K562 (cell line): ENCODE data around the gene LPIN2. TPM values are rescaled to one million over a fixed set of nuclear protein-coding genes. Genes with fewer than 3 reads are reported as not detected.
A peak's percentile ranks its signal among the peaks of the same experiment; 100 is the strongest.

Experiments
- CBX1 ChIP-seq: sonication (generic); IDR thresholded peaks from 2 replicates; pipeline ENCODE4 v1.6.1; 2016; ENCODE audit warnings: antibody characterized with exemption, low read depth, mild to moderate bottlenecking
- ZNF239 ChIP-seq: fragments of 250-450 bp; sonication (Bioruptor Pico); IDR thresholded peaks from 2 replicates; pipeline ENCODE4 v1.4.0; 2020; ENCODE audit warnings: mild to moderate bottlenecking
- ZNF263 ChIP-seq: sonication (generic); formaldehyde crosslinking; IDR thresholded peaks from 2 replicates; pipeline ENCODE4 v1.8.0; 2022; ENCODE audit warnings: mild to moderate bottlenecking, missing genetic modification reagents, borderline replicate concordance
- polyA plus RNA-seq, 8 experiments: library from polyadenylated mRNA; depleted of rRNA in 4 of 8; stranded (reverse) in 5 of 8; unstranded in 3 of 8; fragments of >200 nt; fragmentation: Nextera tagmentation in 2 of 8; fragmentation: Illumina TruSeq in 1 of 8; extraction: Ambion mirVana in 2 of 8; extraction: Trizol in 1 of 8; gene quantifications; 2 replicates each; pipeline versions ENCODE4 v1.2.1 to v1.2.3, GENCODE V29; 2011 to 2014; ENCODE audit warnings: inconsistent platforms in 1 of 8, missing spikeins in 1 of 8
- total RNA-seq, 7 experiments: library from RNA; depleted of rRNA in 6 of 7; stranded (reverse); fragments of >200 nt in 6 of 7; fragmentation: Illumina TruSeq in 2 of 7; extraction: Trizol in 2 of 7; gene quantifications; 2 replicates each; pipeline versions ENCODE4 v1.2.1 to v1.2.3, GENCODE V29; 2011 to 2021; ENCODE audit warnings: low replicate concordance in 1 of 7
- TF ChIP-seq, protein P1 (sequence below), 2 experiments: fragments of 450-650 bp in 1 of 2; IDR thresholded peaks; 2 replicates each; pipeline ENCODE4 v1.6.1; 2011 to 2017; ENCODE audit warnings: low read depth in 2 of 2, antibody characterized with exemption in 1 of 2, borderline replicate concordance in 1 of 2, low read length in 1 of 2, mild to moderate bottlenecking in 1 of 2, mixed read lengths in 1 of 2; ENCODE audit not compliant: control insufficient read depth in 1 of 2
- TF ChIP-seq, protein P2 (sequence below): fragments of 250-450 bp; sonication (Bioruptor Pico); IDR thresholded peaks from 2 replicates; pipeline ENCODE4 v1.5.1; 2021; ENCODE audit warnings: mild to moderate bottlenecking
- TF ChIP-seq, protein P3 (sequence below), 2 experiments: fragments of 450-650 bp in 1 of 2; sonication (generic) in 1 of 2; formaldehyde crosslinking; conservative IDR thresholded peaks; 2 replicates each; pipeline versions ENCODE4 v1.4.0 to v1.8.1; 2020 to 2022; ENCODE audit warnings: mild to moderate bottlenecking in 1 of 2, missing genetic modification reagents in 1 of 2
- TF ChIP-seq, protein P4 (sequence below): fragments of 450-650 bp; conservative IDR thresholded peaks from 2 replicates; pipeline ENCODE4 v1.6.1; 2016; ENCODE audit warnings: missing genetic modification characterization, low read depth, mild to moderate bottlenecking, missing compliant biosample characterization, moderate library complexity
- TF ChIP-seq, protein P5 (sequence below), 2 experiments: fragments of 200-800 bp in 1 of 2; sonication (Bioruptor generic) in 1 of 2; sonication (generic) in 1 of 2; formaldehyde crosslinking in 1 of 2; IDR thresholded peaks in 1 of 2; conservative IDR thresholded peaks in 1 of 2; 2 replicates each; pipeline versions ENCODE4 v1.5.0 to v1.6.1; 2016 to 2020; ENCODE audit warnings: missing compliant biosample characterization in 1 of 2, missing genetic modification characterization in 1 of 2, missing genetic modification reagents in 1 of 2
- TF ChIP-seq, protein P6 (sequence below): sonication (generic); formaldehyde crosslinking; IDR thresholded peaks from 2 replicates; pipeline ENCODE4 v1.8.0; 2023; ENCODE audit warnings: missing genetic modification reagents, mild to moderate bottlenecking, borderline replicate concordance

LPIN2 gene
- total and polyA plus RNA-seq, 9 of the 15 experiments (the other 6 are each of a cell fraction or from before 2014, with no cell fraction given) = 5.2 to 34.8 (median 24.6) TPM

DNA sequence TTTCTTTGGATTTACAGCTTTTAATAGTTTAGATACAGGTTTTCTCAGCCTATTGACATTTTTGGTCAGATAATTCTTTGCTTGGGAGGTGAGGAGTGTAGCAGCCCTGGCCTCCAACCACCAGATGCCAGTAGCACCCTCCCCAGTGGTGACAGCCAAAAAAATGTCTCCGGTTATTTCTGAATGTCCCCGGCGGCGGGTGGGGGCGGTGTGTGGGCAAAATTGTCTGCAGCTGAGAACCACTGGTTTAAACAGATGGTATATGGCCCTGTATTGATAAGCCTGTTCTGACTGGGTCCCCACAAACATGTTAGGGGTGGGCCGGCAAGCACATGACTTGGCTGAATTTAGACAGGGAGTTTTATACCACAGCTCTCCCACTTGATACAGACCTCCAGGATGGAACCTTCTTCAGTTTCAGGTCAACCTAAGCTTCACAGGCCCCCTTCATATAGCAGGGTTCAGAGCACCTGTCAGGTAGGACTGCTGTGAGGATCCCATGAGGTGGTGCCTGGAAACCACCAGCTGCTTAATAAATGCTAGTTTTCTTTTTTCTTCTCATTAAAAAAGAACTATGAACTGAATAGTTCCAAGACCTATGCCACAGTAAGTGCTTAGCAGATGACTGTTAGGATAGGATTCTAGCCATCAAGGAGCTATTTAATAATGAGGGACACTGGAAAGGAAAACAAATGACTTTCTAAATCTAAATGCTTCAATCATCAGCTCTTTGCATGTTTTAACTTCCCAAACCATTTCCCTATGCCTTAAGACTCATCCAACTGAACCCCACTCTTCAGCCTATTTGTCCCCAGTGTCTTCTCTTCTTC, 18.1 kb downstream of the LPIN2 start (continued):
- TF ChIP-seq, protein P1, sequence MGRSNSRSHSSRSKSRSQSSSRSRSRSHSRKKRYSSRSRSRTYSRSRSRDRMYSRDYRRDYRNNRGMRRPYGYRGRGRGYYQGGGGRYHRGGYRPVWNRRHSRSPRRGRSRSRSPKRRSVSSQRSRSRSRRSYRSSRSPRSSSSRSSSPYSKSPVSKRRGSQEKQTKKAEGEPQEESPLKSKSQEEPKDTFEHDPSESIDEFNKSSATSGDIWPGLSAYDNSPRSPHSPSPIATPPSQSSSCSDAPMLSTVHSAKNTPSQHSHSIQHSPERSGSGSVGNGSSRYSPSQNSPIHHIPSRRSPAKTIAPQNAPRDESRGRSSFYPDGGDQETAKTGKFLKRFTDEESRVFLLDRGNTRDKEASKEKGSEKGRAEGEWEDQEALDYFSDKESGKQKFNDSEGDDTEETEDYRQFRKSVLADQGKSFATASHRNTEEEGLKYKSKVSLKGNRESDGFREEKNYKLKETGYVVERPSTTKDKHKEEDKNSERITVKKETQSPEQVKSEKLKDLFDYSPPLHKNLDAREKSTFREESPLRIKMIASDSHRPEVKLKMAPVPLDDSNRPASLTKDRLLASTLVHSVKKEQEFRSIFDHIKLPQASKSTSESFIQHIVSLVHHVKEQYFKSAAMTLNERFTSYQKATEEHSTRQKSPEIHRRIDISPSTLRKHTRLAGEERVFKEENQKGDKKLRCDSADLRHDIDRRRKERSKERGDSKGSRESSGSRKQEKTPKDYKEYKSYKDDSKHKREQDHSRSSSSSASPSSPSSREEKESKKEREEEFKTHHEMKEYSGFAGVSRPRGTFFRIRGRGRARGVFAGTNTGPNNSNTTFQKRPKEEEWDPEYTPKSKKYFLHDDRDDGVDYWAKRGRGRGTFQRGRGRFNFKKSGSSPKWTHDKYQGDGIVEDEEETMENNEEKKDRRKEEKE (IDR thresholded peaks at IDR 0.05; ENCODE audit: borderline replicate concordance in 1 of 2, control insufficient read depth in 1 of 2, low read depth in 2 of 2, low read length in 1 of 2) = no peak
- TF ChIP-seq, protein P2, sequence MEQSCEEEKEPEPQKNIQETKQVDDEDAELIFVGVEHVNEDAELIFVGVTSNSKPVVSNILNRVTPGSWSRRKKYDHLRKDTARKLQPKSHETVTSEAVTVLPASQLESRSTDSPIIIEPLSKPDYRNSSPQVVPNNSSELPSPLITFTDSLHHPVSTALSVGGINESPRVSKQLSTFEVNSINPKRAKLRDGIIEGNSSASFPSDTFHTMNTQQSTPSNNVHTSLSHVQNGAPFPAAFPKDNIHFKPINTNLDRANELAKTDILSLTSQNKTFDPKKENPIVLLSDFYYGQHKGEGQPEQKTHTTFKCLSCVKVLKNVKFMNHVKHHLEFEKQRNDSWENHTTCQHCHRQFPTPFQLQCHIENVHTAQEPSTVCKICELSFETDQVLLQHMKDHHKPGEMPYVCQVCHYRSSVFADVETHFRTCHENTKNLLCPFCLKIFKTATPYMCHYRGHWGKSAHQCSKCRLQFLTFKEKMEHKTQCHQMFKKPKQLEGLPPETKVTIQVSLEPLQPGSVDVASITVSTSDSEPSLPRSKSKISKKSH (CRISPR knock-in tag) = no peak
- TF ChIP-seq, protein P3, sequence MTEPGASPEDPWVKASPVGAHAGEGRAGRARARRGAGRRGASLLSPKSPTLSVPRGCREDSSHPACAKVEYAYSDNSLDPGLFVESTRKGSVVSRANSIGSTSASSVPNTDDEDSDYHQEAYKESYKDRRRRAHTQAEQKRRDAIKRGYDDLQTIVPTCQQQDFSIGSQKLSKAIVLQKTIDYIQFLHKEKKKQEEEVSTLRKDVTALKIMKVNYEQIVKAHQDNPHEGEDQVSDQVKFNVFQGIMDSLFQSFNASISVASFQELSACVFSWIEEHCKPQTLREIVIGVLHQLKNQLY (CRISPR knock-in tag; conservative IDR thresholded peaks at IDR 0.05) = no peak
- TF ChIP-seq, protein P4, sequence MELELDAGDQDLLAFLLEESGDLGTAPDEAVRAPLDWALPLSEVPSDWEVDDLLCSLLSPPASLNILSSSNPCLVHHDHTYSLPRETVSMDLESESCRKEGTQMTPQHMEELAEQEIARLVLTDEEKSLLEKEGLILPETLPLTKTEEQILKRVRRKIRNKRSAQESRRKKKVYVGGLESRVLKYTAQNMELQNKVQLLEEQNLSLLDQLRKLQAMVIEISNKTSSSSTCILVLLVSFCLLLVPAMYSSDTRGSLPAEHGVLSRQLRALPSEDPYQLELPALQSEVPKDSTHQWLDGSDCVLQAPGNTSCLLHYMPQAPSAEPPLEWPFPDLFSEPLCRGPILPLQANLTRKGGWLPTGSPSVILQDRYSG = no peak
- no peak for TF ChIP-seq ZNF239 (CRISPR knock-in tag)
- 0 out of 2 replicates have a peak, but pooled peaks have one; percentile 58 for TF ChIP-seq CBX1
- TF ChIP-seq, protein P5, sequence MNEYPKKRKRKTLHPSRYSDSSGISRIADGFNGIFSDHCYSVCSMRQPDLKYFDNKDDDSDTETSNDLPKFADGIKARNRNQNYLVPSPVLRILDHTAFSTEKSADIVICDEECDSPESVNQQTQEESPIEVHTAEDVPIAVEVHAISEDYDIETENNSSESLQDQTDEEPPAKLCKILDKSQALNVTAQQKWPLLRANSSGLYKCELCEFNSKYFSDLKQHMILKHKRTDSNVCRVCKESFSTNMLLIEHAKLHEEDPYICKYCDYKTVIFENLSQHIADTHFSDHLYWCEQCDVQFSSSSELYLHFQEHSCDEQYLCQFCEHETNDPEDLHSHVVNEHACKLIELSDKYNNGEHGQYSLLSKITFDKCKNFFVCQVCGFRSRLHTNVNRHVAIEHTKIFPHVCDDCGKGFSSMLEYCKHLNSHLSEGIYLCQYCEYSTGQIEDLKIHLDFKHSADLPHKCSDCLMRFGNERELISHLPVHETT (CRISPR knock-in tag; conservative IDR thresholded peaks at IDR 0.05 in 1 of 2, IDR thresholded peaks at IDR 0.05 in 1 of 2) = no peak
- no peak for TF ChIP-seq ZNF263 (CRISPR knock-in tag)
- TF ChIP-seq, protein P6, sequence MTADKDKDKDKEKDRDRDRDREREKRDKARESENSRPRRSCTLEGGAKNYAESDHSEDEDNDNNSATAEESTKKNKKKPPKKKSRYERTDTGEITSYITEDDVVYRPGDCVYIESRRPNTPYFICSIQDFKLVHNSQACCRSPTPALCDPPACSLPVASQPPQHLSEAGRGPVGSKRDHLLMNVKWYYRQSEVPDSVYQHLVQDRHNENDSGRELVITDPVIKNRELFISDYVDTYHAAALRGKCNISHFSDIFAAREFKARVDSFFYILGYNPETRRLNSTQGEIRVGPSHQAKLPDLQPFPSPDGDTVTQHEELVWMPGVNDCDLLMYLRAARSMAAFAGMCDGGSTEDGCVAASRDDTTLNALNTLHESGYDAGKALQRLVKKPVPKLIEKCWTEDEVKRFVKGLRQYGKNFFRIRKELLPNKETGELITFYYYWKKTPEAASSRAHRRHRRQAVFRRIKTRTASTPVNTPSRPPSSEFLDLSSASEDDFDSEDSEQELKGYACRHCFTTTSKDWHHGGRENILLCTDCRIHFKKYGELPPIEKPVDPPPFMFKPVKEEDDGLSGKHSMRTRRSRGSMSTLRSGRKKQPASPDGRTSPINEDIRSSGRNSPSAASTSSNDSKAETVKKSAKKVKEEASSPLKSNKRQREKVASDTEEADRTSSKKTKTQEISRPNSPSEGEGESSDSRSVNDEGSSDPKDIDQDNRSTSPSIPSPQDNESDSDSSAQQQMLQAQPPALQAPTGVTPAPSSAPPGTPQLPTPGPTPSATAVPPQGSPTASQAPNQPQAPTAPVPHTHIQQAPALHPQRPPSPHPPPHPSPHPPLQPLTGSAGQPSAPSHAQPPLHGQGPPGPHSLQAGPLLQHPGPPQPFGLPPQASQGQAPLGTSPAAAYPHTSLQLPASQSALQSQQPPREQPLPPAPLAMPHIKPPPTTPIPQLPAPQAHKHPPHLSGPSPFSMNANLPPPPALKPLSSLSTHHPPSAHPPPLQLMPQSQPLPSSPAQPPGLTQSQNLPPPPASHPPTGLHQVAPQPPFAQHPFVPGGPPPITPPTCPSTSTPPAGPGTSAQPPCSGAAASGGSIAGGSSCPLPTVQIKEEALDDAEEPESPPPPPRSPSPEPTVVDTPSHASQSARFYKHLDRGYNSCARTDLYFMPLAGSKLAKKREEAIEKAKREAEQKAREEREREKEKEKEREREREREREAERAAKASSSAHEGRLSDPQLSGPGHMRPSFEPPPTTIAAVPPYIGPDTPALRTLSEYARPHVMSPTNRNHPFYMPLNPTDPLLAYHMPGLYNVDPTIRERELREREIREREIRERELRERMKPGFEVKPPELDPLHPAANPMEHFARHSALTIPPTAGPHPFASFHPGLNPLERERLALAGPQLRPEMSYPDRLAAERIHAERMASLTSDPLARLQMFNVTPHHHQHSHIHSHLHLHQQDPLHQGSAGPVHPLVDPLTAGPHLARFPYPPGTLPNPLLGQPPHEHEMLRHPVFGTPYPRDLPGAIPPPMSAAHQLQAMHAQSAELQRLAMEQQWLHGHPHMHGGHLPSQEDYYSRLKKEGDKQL (CRISPR knock-in tag) = no peak
